HG02938 (cell line): ENCODE data around the gene CARD14.
"Not testable (repeated sequence)": the region's sequence is repeated elsewhere in the genome, so short reads cannot be mapped to it uniquely, and the experiment has no call there.

Experiments
- ATAC-seq: cut with Tn5 transposase; IDR thresholded peaks from one replicate; pipeline ENCODE4 v1.9.1; 2021; ENCODE audit warnings: mild to moderate bottlenecking, moderate library complexity; ENCODE audit not compliant: unreplicated experiment

Gene CARD14

GRCh38 chr17:80222376-80223141, 52.7 kb downstream of the CARD14 start:
- ATAC-seq = no peak

- ATAC-seq = no peak
These were observed 53.4 kb downstream of the CARD14 start for GRCh38 chr17:80223142-80223815.

GRCh38 chr17:80223838-80224497, 54.1 kb downstream of the CARD14 start:
- no peak for ATAC-seq

- no peak for ATAC-seq
These were observed 54.9 kb downstream of the CARD14 start for GRCh38 chr17:80224683-80225082.

- ATAC-seq = no peak
These were observed 55.4 kb downstream of the CARD14 start for GRCh38 chr17:80225230-80225629.

GRCh38 chr17:80227156-80227555, 57.3 kb downstream of the CARD14 start:
- ATAC-seq = no peak

- no peak for ATAC-seq
These were observed 57.8 kb downstream of the CARD14 start for GRCh38 chr17:80227666-80228065.

GRCh38 chr17:80228477-80228876, 58.6 kb downstream of the CARD14 start:
- no peak for ATAC-seq

- ATAC-seq = no peak
These were observed 59.2 kb downstream of the CARD14 start for GRCh38 chr17:80229011-80229410.

- ATAC-seq = no peak
These were observed 62.6 kb downstream of the CARD14 start for GRCh38 chr17:80232438-80232837.

GRCh38 chr17:80233202-80233601, 63.4 kb downstream of the CARD14 start:
- ATAC-seq = no peak

GRCh38 chr17:80236911-80237310, 67.1 kb downstream of the CARD14 start:
- no peak for ATAC-seq

- no peak for ATAC-seq
These were observed 67.6 kb downstream of the CARD14 start for GRCh38 chr17:80237386-80237785.

- ATAC-seq = no peak
These were observed 72.7 kb downstream of the CARD14 start for GRCh38 chr17:80242505-80242904.

GRCh38 chr17:80243526-80244433, 74.0 kb downstream of the CARD14 start:
- ATAC-seq = no peak

- ATAC-seq = not testable (repeated sequence)
These were observed 74.6 kb downstream of the CARD14 start for GRCh38 chr17:80244448-80244847.

GRCh38 chr17:80244871-80245509, 75.2 kb downstream of the CARD14 start:
- no peak for ATAC-seq

- no peak for ATAC-seq
These were observed 75.9 kb downstream of the CARD14 start for GRCh38 chr17:80245566-80246265.

- ATAC-seq = no peak
These were observed 76.4 kb downstream of the CARD14 start for GRCh38 chr17:80246266-80246681.

- ATAC-seq = no peak
These were observed 76.9 kb downstream of the CARD14 start for GRCh38 chr17:80246726-80247125.
